Activated T-cell treated with anti-CD3 and anti-CD28 coated beads, Interleukin-2, amount 50 U/mL, for 72 hours (primary cell): ENCODE results near the gene FAM236B. TPM values are rescaled to one million over a fixed set of nuclear protein-coding genes. Genes with fewer than 3 reads are reported as not detected.
"Not testable (repeated sequence)": the region's sequence is repeated elsewhere in the genome, so short reads cannot be mapped to it uniquely, and the experiment has no call there.

ENCODE experiments used
- ATAC-seq, 2 donors: fragments of 150-1000 bp; cut with Tn5 transposase; replicated peaks in 1 of 2; 2 replicates each; pipeline ENCODE4 v1.10.0; 2021; ENCODE audit warnings: moderate library complexity in 2 of 2, mild to moderate bottlenecking in 1 of 2
- DNase-seq, 2 donors: peaks; one replicate each; pipeline ENCODE4 v3.0.0; 2021 to 2022; ENCODE audit warnings: mixed read lengths in 1 of 2
- H3K27ac Mint-ChIP-seq: one replicate; pipeline ENCODE4 v1.8.0; 2022; ENCODE audit warnings: mild to moderate bottlenecking, moderate library complexity, mixed read lengths
- H3K27me3 Mint-ChIP-seq: one replicate; pipeline ENCODE4 v1.8.0; 2022; ENCODE audit warnings: low read depth, mixed read lengths
- H3K36me3 Mint-ChIP-seq, 2 donors: one replicate each; pipeline ENCODE4 v1.8.0; 2022; ENCODE audit warnings: mixed read lengths in 2 of 2, mild to moderate bottlenecking in 1 of 2; ENCODE audit not compliant: insufficient read depth in 2 of 2
- H3K4me1 Mint-ChIP-seq: one replicate; pipeline ENCODE4 v1.8.0; 2022; ENCODE audit warnings: low read depth, mixed read lengths
- H3K4me3 Mint-ChIP-seq, 2 donors: one replicate each; pipeline ENCODE4 v1.8.0; 2022; ENCODE audit warnings: mild to moderate bottlenecking in 2 of 2, mixed read lengths in 2 of 2, moderate library complexity in 2 of 2
- H3K9me3 Mint-ChIP-seq, 2 donors: one replicate each; pipeline ENCODE4 v1.8.0; 2022; ENCODE audit warnings: mixed read lengths in 2 of 2
- total RNA-seq, 2 donors: library from RNA; stranded (reverse); gene quantifications; one replicate each; pipeline ENCODE4 v1.2.3, GENCODE V29; 2022

FAM236B gene
- total RNA-seq = not detected

GRCh38 chrX:72782560-72782959, at the start of gene FAM236B:
Gene FAM236B, minus strand, starts transcription at chrX:72782660. Its CDS starts 100 bp downstream, at chrX:72782560.
- H3K4me3 Mint-ChIP-seq, ATAC-seq, H3K4me1 Mint-ChIP-seq, H3K27me3 Mint-ChIP-seq, H3K9me3 Mint-ChIP-seq, DNase-seq, H3K36me3 Mint-ChIP-seq, H3K27ac Mint-ChIP-seq: not testable (repeated sequence)

- H3K9me3 Mint-ChIP-seq, H3K36me3 Mint-ChIP-seq: not testable (repeated sequence)
Observed at GRCh38 chrX:72830701-72831100, 48.2 kb upstream of the FAM236B start.

GRCh38 chrX:72808110-72808509, 25.6 kb upstream of the FAM236B start, which contains the start of gene FAM236D:
Gene FAM236D, minus strand, starts transcription at chrX:72808210. Its CDS starts 100 bp downstream, at chrX:72808110.
- not testable (repeated sequence) for H3K36me3 Mint-ChIP-seq, H3K9me3 Mint-ChIP-seq, ATAC-seq

More at GRCh38 chrX:72830701-72831100, 48.2 kb upstream of the FAM236B start:
- ATAC-seq, H3K27me3 Mint-ChIP-seq, DNase-seq, H3K27ac Mint-ChIP-seq, H3K4me1 Mint-ChIP-seq, H3K4me3 Mint-ChIP-seq: not testable (repeated sequence)

GRCh38 chrX:72790390-72790789, 7.9 kb upstream of the FAM236B start:
- not testable (repeated sequence) for H3K4me3 Mint-ChIP-seq, DNase-seq, H3K4me1 Mint-ChIP-seq, H3K9me3 Mint-ChIP-seq, H3K27ac Mint-ChIP-seq, H3K36me3 Mint-ChIP-seq, H3K27me3 Mint-ChIP-seq, ATAC-seq

More at GRCh38 chrX:72808110-72808509, 25.6 kb upstream of the FAM236B start, which contains the start of gene FAM236D:
- H3K4me3 Mint-ChIP-seq, H3K27me3 Mint-ChIP-seq, H3K27ac Mint-ChIP-seq, DNase-seq, H3K4me1 Mint-ChIP-seq: not testable (repeated sequence)

- not testable (repeated sequence) for H3K4me3 Mint-ChIP-seq, H3K9me3 Mint-ChIP-seq, DNase-seq, H3K4me1 Mint-ChIP-seq, H3K36me3 Mint-ChIP-seq, H3K27me3 Mint-ChIP-seq, H3K27ac Mint-ChIP-seq
- ATAC-seq = peak; percentile 33 to 47
Observed at GRCh38 chrX:72788142-72788541, 5.7 kb upstream of the FAM236B start.

GRCh38 chrX:72783964-72784363, 1.5 kb upstream of the FAM236B start:
- not testable (repeated sequence) for H3K9me3 Mint-ChIP-seq, H3K27ac Mint-ChIP-seq, H3K4me1 Mint-ChIP-seq, H3K27me3 Mint-ChIP-seq, H3K4me3 Mint-ChIP-seq, ATAC-seq, H3K36me3 Mint-ChIP-seq, DNase-seq

GRCh38 chrX:72783365-72783936, 991 bp upstream of the FAM236B start:
- not testable (repeated sequence) for H3K4me1 Mint-ChIP-seq, H3K36me3 Mint-ChIP-seq, H3K27me3 Mint-ChIP-seq, ATAC-seq, H3K9me3 Mint-ChIP-seq, H3K27ac Mint-ChIP-seq, DNase-seq, H3K4me3 Mint-ChIP-seq

GRCh38 chrX:72778146-72778545, 4.3 kb downstream of the FAM236B start:
- H3K36me3 Mint-ChIP-seq = not testable (repeated sequence)

GRCh38 chrX:72777467-72777790, 5.0 kb downstream of the FAM236B start:
- H3K4me3 Mint-ChIP-seq, H3K27ac Mint-ChIP-seq, H3K36me3 Mint-ChIP-seq, H3K9me3 Mint-ChIP-seq, H3K27me3 Mint-ChIP-seq, H3K4me1 Mint-ChIP-seq, DNase-seq: not testable (repeated sequence)
- peak; percentile 83 to 88 for ATAC-seq

More at GRCh38 chrX:72778146-72778545, 4.3 kb downstream of the FAM236B start:
- ATAC-seq, H3K9me3 Mint-ChIP-seq, H3K27me3 Mint-ChIP-seq, H3K4me1 Mint-ChIP-seq, H3K4me3 Mint-ChIP-seq, H3K27ac Mint-ChIP-seq, DNase-seq: not testable (repeated sequence)

GRCh38 chrX:72776653-72777466, 5.6 kb downstream of the FAM236B start, which contains the start of gene DMRTC1B:
Gene DMRTC1B, plus strand, starts transcription at chrX:72776890. Its CDS starts 68,246 bp downstream, at chrX:72845136.
- not testable (repeated sequence) for DNase-seq, H3K4me1 Mint-ChIP-seq, H3K4me3 Mint-ChIP-seq, H3K27me3 Mint-ChIP-seq, H3K36me3 Mint-ChIP-seq, H3K9me3 Mint-ChIP-seq, H3K27ac Mint-ChIP-seq
- peak; percentile 78 to 82 for ATAC-seq

GRCh38 chrX:72760454-72760853, 22.0 kb downstream of the FAM236B start:
- not testable (repeated sequence) for H3K4me1 Mint-ChIP-seq, H3K36me3 Mint-ChIP-seq, H3K9me3 Mint-ChIP-seq, H3K27me3 Mint-ChIP-seq, DNase-seq, ATAC-seq, H3K27ac Mint-ChIP-seq, H3K4me3 Mint-ChIP-seq

GRCh38 chrX:72748545-72748944, 33.9 kb downstream of the FAM236B start:
- H3K4me3 Mint-ChIP-seq, H3K27ac Mint-ChIP-seq, H3K36me3 Mint-ChIP-seq, DNase-seq, H3K27me3 Mint-ChIP-seq, ATAC-seq, H3K9me3 Mint-ChIP-seq, H3K4me1 Mint-ChIP-seq: not testable (repeated sequence)

- not testable (repeated sequence) for H3K36me3 Mint-ChIP-seq, ATAC-seq, DNase-seq, H3K27ac Mint-ChIP-seq, H3K27me3 Mint-ChIP-seq, H3K4me3 Mint-ChIP-seq, H3K4me1 Mint-ChIP-seq, H3K9me3 Mint-ChIP-seq
Observed at GRCh38 chrX:72745546-72745945, 36.9 kb downstream of the FAM236B start.
